SK-N-MC (cell line): ENCODE data around the gene BBC3.

ENCODE experiments used
- EZH2 ChIP-seq: fragments of 200-600 bp; sonication (generic); IDR thresholded peaks from one replicate; pipeline ENCODE4 v1.6.1; 2017; ENCODE audit warnings: antibody characterized with exemption
- FOXP2 ChIP-seq: optimal IDR thresholded peaks from 2 replicates; pipeline ENCODE3; 2011; ENCODE audit warnings: mild to moderate bottlenecking, moderate library complexity; ENCODE audit not compliant: insufficient read depth; ENCODE audit errors: extremely low read length, control extremely low read depth
- POLR2AphosphoS5 ChIP-seq: IDR thresholded peaks from 2 replicates; pipeline ENCODE4 v1.6.1; 2012; ENCODE audit warnings: mild to moderate bottlenecking, low read depth, low read length, borderline replicate concordance

DNA sequence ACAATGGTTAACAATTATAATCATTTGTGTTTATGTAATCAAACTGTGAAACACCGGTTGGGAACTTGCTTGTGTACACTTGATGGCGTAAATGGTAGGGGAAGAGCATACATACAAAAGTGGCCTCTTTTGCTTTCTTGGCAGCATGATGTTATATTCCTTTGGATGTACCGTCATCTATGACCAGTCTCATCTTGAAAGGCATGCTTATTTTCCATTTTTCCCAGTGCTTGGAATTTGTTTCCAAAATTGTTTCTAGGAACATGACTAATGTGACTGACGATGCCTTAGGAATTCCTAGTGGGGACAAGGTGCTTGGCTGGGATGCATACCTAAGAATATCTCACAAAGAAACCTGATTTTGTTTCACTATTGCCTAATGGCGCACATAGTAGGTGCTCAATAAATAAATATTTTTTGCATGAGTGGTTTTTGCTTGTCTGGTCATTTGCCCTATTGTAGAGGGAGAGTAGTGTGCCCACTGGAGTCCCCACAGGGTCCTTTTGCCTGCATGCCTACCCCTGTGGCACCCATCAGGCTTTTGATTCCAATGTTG lies 54.9 kb downstream of the BBC3 start:
- TF ChIP-seq POLR2AphosphoS5, result no peak
- no peak for TF ChIP-seq EZH2
- no peak for TF ChIP-seq FOXP2
